HepG2 (cell line): ENCODE results near the gene JPH2. TPM values are rescaled to one million over a fixed set of nuclear protein-coding genes. Genes with fewer than 3 reads are reported as not detected.

Source experiments
- ATAC-seq: fragments of 200-7000 bp; cut with Tn5 transposase; 3 replicates; pipeline ENCODE4 v1.9.1; 2020; ENCODE audit warnings: mild to moderate bottlenecking, moderate library complexity
- BruUV-seq: library from RNA; stranded (reverse); fragments of 400-500 nt; replicated peaks from 2 replicates; lab custom pipeline; 2021; lab: Mats Ljungman, UMichigan
- CTCF ChIA-PET: fragments of 300-600 bp; formaldehyde crosslinking; extraction: SDS; loops from one replicate; lab custom pipeline; 2021; ENCODE audit warnings: low total read pairs, inconsistent platforms, low intra/inter-chr PET ratio; lab: Yijun Ruan, JAX
- POLR2A ChIA-PET: fragments of 350-600 bp; sonication (Branson Sonifier 250); formaldehyde crosslinking; loops from one replicate; lab custom pipeline; 2020; ENCODE audit warnings: antibody characterized with exemption, inconsistent platforms; lab: Yijun Ruan, JAX
- DNase-seq: peaks from one replicate; pipeline ENCODE4 v3.0.0-alpha.2; 2015; ENCODE audit warnings: low spot score
- FAIRE-seq: peaks from 3 replicates; lab custom pipeline; 2011; peaks lifted over from hg19 to GRCh38; lab: Jason Lieb, UNC
- H2AFZ ChIP-seq: one replicate; pipeline ENCODE4 v1.6.1; 2011; ENCODE audit warnings: low read length, inconsistent platforms
- H3K27ac ChIP-seq: fragments of 300-600 bp; 3 replicates; pipeline ENCODE4 v1.8.0; 2011; ENCODE audit warnings: mixed run types, mild to moderate bottlenecking, mixed read lengths, low read length, inconsistent platforms; ENCODE audit not compliant: insufficient read depth; ENCODE audit errors: extremely low read length
- H3K27me3 ChIP-seq, 2 experiments: fragments of 200-600 bp in 1 of 2; 2 replicates in 1 of 2; 3 replicates in 1 of 2; pipeline versions ENCODE4 v1.6.0 to v1.8.0; 2011; ENCODE audit warnings: low read length in 2 of 2, mild to moderate bottlenecking in 2 of 2, moderate library complexity in 2 of 2, inconsistent platforms in 1 of 2; ENCODE audit not compliant: insufficient read depth in 2 of 2, control insufficient read depth in 1 of 2
- H3K36me3 ChIP-seq, 2 experiments: fragments of 200-600 bp in 1 of 2; replicated peaks in 1 of 2; 2 replicates in 1 of 2; 3 replicates in 1 of 2; pipeline versions ENCODE4 v1.5.1 to v1.8.0; 2011; ENCODE audit warnings: low read length in 2 of 2, inconsistent platforms in 1 of 2; ENCODE audit not compliant: insufficient read depth in 2 of 2, control insufficient read depth in 1 of 2
- H3K4me1 ChIP-seq: 2 replicates; pipeline ENCODE4 v1.5.1; 2012; ENCODE audit warnings: low read length, inconsistent platforms; ENCODE audit not compliant: insufficient read depth
- H3K4me2 ChIP-seq: 2 replicates; pipeline ENCODE4 v1.6.0; 2011; ENCODE audit warnings: low read depth, low read length, inconsistent platforms
- H3K4me3 ChIP-seq, 3 experiments: fragments of 200-600 bp in 1 of 3; sonication (generic), shearing (Covaris generic) in 1 of 3; replicated peaks in 1 of 3; 2 replicates each; pipeline ENCODE4 v1.5.1; 2011 to 2016; ENCODE audit warnings: low read length in 3 of 3, inconsistent platforms in 2 of 3, low read depth in 2 of 3, mild to moderate bottlenecking in 2 of 3, control low read depth in 1 of 3, mixed read lengths in 1 of 3; ENCODE audit not compliant: insufficient read depth in 1 of 3
- H3K79me2 ChIP-seq: one replicate; pipeline ENCODE4 v1.6.1; 2011; ENCODE audit warnings: low read length, inconsistent platforms; ENCODE audit not compliant: insufficient read depth
- H3K9ac ChIP-seq: 2 replicates; pipeline ENCODE4 v1.6.0; 2011; ENCODE audit warnings: mild to moderate bottlenecking, low read depth, low read length, inconsistent platforms; ENCODE audit not compliant: insufficient read depth
- H3K9me3 ChIP-seq: 2 replicates; pipeline ENCODE4 v1.5.1; 2012; ENCODE audit warnings: mild to moderate bottlenecking, low read length
- H4K20me1 ChIP-seq: 2 replicates; pipeline ENCODE4 v1.6.0; 2011; ENCODE audit warnings: inconsistent platforms, mild to moderate bottlenecking, low read length, moderate library complexity; ENCODE audit not compliant: insufficient read depth
- MXD3 ChIP-seq: IDR thresholded peaks from 2 replicates; pipeline ENCODE4 v1.6.1; 2016; ENCODE audit warnings: mild to moderate bottlenecking, missing biosample characterization, missing genetic modification reagents
- RAD21 ChIP-seq: fragments of 450-650 bp; formaldehyde crosslinking; IDR thresholded peaks from 2 replicates; pipeline ENCODE4 v1.5.0; 2020; ENCODE audit warnings: mild to moderate bottlenecking
- SP1 ChIP-seq, 2 experiments: fragments of 450-650 bp in 1 of 2; sonication (generic) in 1 of 2; formaldehyde crosslinking in 1 of 2; IDR thresholded peaks; 2 replicates each; pipeline versions ENCODE4 v1.4.0 to v1.6.1; 2016 to 2020; ENCODE audit warnings: missing genetic modification reagents in 1 of 2
- TBX2 ChIP-seq: sonication (generic); formaldehyde crosslinking; IDR thresholded peaks from 2 replicates; pipeline ENCODE4 v1.5.0; 2020; ENCODE audit warnings: missing genetic modification reagents, mild to moderate bottlenecking, borderline replicate concordance
- ZGPAT ChIP-seq: IDR thresholded peaks from 2 replicates; pipeline ENCODE4 v1.6.1; 2016; ENCODE audit warnings: mild to moderate bottlenecking
- ZNF660 ChIP-seq: sonication (generic); formaldehyde crosslinking; IDR thresholded peaks from 2 replicates; pipeline ENCODE4 v1.5.1; 2020; ENCODE audit warnings: mild to moderate bottlenecking, low read depth, missing genetic modification reagents, borderline replicate concordance
- WGBS: methylation state at CpG from one replicate; pipeline ENCODE4 v1.1.6; 2017; ENCODE audit warnings: low lambda C conversion rate; 5-methylcytosine and 5-hydroxymethylcytosine counted together
- in situ Hi-C: cut with HindIII; loops from 2 replicates; pipeline ENCODE4 v1.10.0; 2017; ENCODE audit warnings: low pct_unique_long_range_greater_than_20kb; ENCODE audit not compliant: extremely low pct_ligation_motif_present
- intact Hi-C: fragments of 100-400 bp; cut with micrococcal nuclease; formaldehyde crosslinking; loops from one replicate; pipeline ENCODE4 v1.10.0; 2022; ENCODE audit not compliant: unreplicated experiment
- polyA plus RNA-seq, 8 experiments: library from polyadenylated mRNA; depleted of rRNA in 3 of 8; stranded (reverse) in 7 of 8; unstranded in 1 of 8; fragments of >200 nt; fragmentation: Illumina TruSeq in 4 of 8; extraction: Trizol in 4 of 8; gene quantifications; 2 replicates each; pipeline versions ENCODE4 v1.2.1 to v1.2.3, GENCODE V29; 2011 to 2016; ENCODE audit warnings: low read depth in 4 of 8, missing spikeins in 1 of 8, mixed read lengths in 1 of 8; ENCODE audit not compliant: insufficient read depth in 1 of 8
- total RNA-seq, 5 experiments: library from RNA; depleted of rRNA; stranded (reverse); fragments of >200 nt; fragmentation: Illumina TruSeq; extraction: Trizol; gene quantifications; 2 replicates each; pipeline ENCODE4 v1.2.3, GENCODE V29; 2016; ENCODE audit warnings: low read depth in 1 of 5

JPH2 gene
- total and polyA plus RNA-seq, 2 of the 13 experiments (the other 11 are each of a cell fraction or from before 2014, with no cell fraction given), result 0.42 TPM; not detected in 1

GRCh38 chr20:44112889-44113617, 73.9 kb downstream of the JPH2 start:
- no peak overlapping the region for H3K4me2 ChIP-seq
- TF ChIP-seq ZGPAT (CRISPR knock-in tag) (no peak), TBX2 (CRISPR knock-in tag) (no peak), SP1 (IDR thresholded peaks at IDR 0.05) (no peak), SP1 (CRISPR knock-in tag; IDR thresholded peaks at IDR 0.05) (no peak), ZNF660 (CRISPR knock-in tag) (no peak), MXD3 (CRISPR knock-in tag) (no peak), RAD21 (CRISPR knock-in tag) (no peak)
- TF ChIP-seq, all 625 proteins: peak for 0
- Histone ChIP-seq H3K27ac (no peak overlapping the region), H3K4me3 (no peak overlapping the region), H4K20me1 (no peaks in the 10 kb centered on the region), H3K36me3 (no peaks in the 10 kb centered on the region), H3K79me2 (no peaks in the 10 kb centered on the region), H3K27me3 (peaks cover 7 to 52% of the 10 kb centered on the region in 2 experiments), H2AFZ (no peak overlapping the region), H3K9ac (no peak overlapping the region), H3K4me1 (peaks cover 9% of the 10 kb centered on the region; the same call in 1 of the 2 replicates), H3K9me3 (peaks cover 3% of the 10 kb centered on the region; the same call in 1 of the 2 replicates)
- WGBS, result 13% methylated on average over 7 of the region's 7 CpGs
- no TSS peak for BruUV-seq
- intact Hi-C loops (no loop called here), in situ Hi-C loops (loop anchor here (10.0 kb wide), 1 partner anchor 362 kb away; the partner anchor contains the start of gene TTPAL)
- ATAC-seq (no peak), FAIRE-seq (no peak), DNase-seq (no peak)
- ChIA-PET CTCF (no interaction called here), POLR2A (no interaction called here)
